ENCODE results near the gene CKMT2. TPM values are rescaled to one million over a fixed set of nuclear protein-coding genes. Genes with fewer than 3 reads are reported as not detected.
A peak's percentile ranks its signal among the peaks of the same experiment; 100 is the strongest.

Gene CKMT2
- total RNA-seq, 1 donor from 2014 or later = 0.81 TPM

- no peak for DNase-seq
- Mint-ChIP-seq H3K9me3 (ENCODE audit: unreplicated experiment) (no peaks in the 10 kb centered on the region), H3K27ac (ENCODE audit: unreplicated experiment) (no peak overlapping the region), H3K4me1 (ENCODE audit: low read depth, unreplicated experiment) (peaks cover 7% of the 10 kb centered on the region), H3K4me3 (ENCODE audit: unreplicated experiment) (no peak overlapping the region), H3K36me3 (ENCODE audit: unreplicated experiment) (no peaks in the 10 kb centered on the region), H3K27me3 (ENCODE audit: unreplicated experiment) (no peaks in the 10 kb centered on the region)
- peak; percentile 29 for TF ChIP-seq CTCF (IDR thresholded peaks at IDR 0.05; ENCODE audit: partially characterized antibody, unreplicated experiment)
Observed at GRCh38 chr5:81195335-81195929, 37.7 kb upstream of the CKMT2 start.

- Mint-ChIP-seq H3K4me1 (ENCODE audit: low read depth, unreplicated experiment) (no peaks in the 10 kb centered on the region), H3K9me3 (ENCODE audit: unreplicated experiment) (no peaks in the 10 kb centered on the region), H3K27me3 (ENCODE audit: unreplicated experiment) (no peaks in the 10 kb centered on the region), H3K4me3 (ENCODE audit: unreplicated experiment) (no peak overlapping the region), H3K27ac (ENCODE audit: unreplicated experiment) (no peak overlapping the region), H3K36me3 (ENCODE audit: unreplicated experiment) (no peaks in the 10 kb centered on the region)
- DNase-seq = no peak
- no peak for TF ChIP-seq CTCF (IDR thresholded peaks at IDR 0.05; ENCODE audit: partially characterized antibody, unreplicated experiment)
Observed at GRCh38 chr5:81202655-81203054, 30.5 kb upstream of the CKMT2 start.

GRCh38 chr5:81203729-81204128 lies 29.4 kb upstream of the CKMT2 start:
- H3K4me1 Mint-ChIP-seq (ENCODE audit: low read depth, unreplicated experiment) = no peaks in the 10 kb centered on the region
- H3K4me3 Mint-ChIP-seq (ENCODE audit: unreplicated experiment) = no peak overlapping the region
- H3K27ac Mint-ChIP-seq (ENCODE audit: unreplicated experiment) = no peak overlapping the region
- TF ChIP-seq CTCF (IDR thresholded peaks at IDR 0.05; ENCODE audit: partially characterized antibody, unreplicated experiment) = no peak
- no peaks in the 10 kb centered on the region for H3K36me3 Mint-ChIP-seq (ENCODE audit: unreplicated experiment)
- no peaks in the 10 kb centered on the region for H3K27me3 Mint-ChIP-seq (ENCODE audit: unreplicated experiment)
- DNase-seq = no peak
- no peaks in the 10 kb centered on the region for H3K9me3 Mint-ChIP-seq (ENCODE audit: unreplicated experiment)

- Mint-ChIP-seq H3K4me3 (ENCODE audit: unreplicated experiment) (no peak overlapping the region), H3K27ac (ENCODE audit: unreplicated experiment) (no peak overlapping the region), H3K27me3 (ENCODE audit: unreplicated experiment) (no peaks in the 10 kb centered on the region), H3K9me3 (ENCODE audit: unreplicated experiment) (no peaks in the 10 kb centered on the region), H3K4me1 (ENCODE audit: low read depth, unreplicated experiment) (peaks cover 2% of the 10 kb centered on the region), H3K36me3 (ENCODE audit: unreplicated experiment) (no peaks in the 10 kb centered on the region)
- DNase-seq = no peak
- TF ChIP-seq CTCF (IDR thresholded peaks at IDR 0.05; ENCODE audit: partially characterized antibody, unreplicated experiment) = no peak
Observed at GRCh38 chr5:81204205-81204604, 28.9 kb upstream of the CKMT2 start.

- H3K4me3 Mint-ChIP-seq (ENCODE audit: unreplicated experiment) = no peak overlapping the region
- peaks cover 3% of the 10 kb centered on the region for H3K4me1 Mint-ChIP-seq (ENCODE audit: low read depth, unreplicated experiment)
- H3K9me3 Mint-ChIP-seq (ENCODE audit: unreplicated experiment) = peaks cover 2% of the 10 kb centered on the region
- peaks cover 2% of the 10 kb centered on the region for H3K27me3 Mint-ChIP-seq (ENCODE audit: unreplicated experiment)
- H3K27ac Mint-ChIP-seq (ENCODE audit: unreplicated experiment) = no peak overlapping the region
- no peak for TF ChIP-seq CTCF (IDR thresholded peaks at IDR 0.05; ENCODE audit: partially characterized antibody, unreplicated experiment)
- no peak for DNase-seq
- H3K36me3 Mint-ChIP-seq (ENCODE audit: unreplicated experiment) = no peaks in the 10 kb centered on the region
Observed at GRCh38 chr5:81205058-81205457, 28.1 kb upstream of the CKMT2 start.
